DMS153 (cell line): Measurements from ENCODE around the gene ZBTB47.

Source experiments
- DNase-seq: peaks from one replicate; lab custom pipeline; 2025; lab: John Stamatoyannopoulos, UW

The ZBTB47 gene

DNA sequence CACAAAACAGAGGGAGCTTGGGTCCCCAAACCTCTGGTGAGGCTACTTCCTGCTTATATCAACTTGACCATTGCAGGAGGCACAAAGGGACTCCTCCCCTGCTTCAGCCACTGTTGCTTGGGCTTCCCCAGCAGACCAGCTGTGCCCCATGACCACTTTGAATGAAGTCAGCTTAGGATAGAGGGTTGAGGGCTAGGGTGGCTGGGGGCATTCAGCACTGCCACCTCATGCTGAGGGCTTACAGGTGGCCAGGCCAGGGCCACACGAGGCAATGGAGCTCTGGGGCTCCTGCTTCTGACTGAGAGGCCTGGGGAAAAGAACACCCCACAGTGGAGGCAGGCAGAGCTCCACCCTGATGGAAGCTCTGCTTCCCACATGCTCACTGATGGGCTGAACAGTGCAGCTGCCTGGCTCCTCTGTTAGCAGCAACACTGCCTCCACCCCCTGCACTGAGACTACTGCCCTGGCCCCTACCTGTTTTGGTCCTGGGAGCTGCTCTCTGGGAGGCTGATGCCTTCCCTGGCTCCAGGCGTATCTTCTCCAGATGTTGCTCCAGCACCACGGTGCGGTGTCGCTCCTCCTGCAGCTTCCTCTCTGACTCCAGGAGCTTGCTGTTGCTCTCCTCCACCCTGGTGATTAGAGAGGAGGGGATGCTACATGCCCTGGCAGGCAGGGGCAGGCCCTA is 59.3 kb downstream of the ZBTB47 start:
- no peak for DNase-seq

DNA sequence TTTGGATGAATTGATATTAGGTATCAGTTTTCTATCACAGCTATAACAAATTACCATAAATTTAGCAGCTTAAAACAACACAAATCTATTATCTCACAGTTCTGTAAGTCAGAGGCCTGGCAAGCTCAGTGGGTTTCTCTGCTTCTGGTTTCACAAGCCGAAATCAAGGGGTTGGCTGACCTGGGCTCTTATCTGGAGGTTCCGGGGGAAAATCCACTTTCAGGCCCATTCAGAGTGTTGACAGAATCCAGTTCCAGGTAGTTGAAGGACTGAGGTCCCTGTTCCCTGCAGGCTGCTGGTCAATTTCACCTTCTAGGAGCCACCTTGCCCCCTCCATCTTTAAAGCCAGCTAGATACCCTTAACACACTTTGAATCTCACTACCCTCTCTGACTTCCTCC is 60.2 kb downstream of the ZBTB47 start:
- DNase-seq = no peak

DNA sequence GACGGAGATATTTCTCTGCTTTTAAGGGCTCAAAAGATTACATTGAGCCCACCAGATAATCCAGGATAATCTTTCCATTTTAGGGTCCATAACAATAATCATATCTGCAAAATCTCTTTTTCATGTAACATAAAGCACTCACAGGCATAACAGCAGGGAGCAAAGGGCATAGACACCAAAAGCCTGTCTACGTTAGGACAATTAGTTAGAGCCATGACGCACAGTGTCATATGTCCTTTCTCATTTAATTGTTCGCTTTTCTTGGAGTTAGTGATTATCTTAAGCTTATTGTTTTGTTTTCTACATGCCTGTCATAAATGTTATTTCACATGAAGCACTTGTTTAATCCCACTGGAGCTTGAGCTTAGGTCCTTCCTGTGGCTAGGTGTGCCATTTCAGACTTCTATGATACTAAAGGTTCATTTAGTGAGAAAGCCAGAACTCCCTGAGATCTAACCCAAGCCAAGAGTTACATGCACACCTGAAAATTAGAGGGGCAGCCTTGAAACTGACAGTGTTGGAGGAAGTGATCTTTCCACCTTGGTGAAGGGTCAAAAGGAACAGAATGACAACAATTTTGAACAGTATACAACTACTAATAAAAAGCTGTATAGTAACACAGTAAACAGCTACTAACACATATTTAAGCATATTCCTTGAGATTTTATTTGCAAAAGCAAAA is 60.8 kb downstream of the ZBTB47 start:
- DNase-seq = no peak
